ENCODE measurements around the gene RBM7.

GRCh38 chr11:114396916-114397315 lies 3.5 kb upstream of the RBM7 start:
- TF ChIP-seq CTCF (IDR thresholded peaks at IDR 0.05) (no peak), EZH2 (IDR thresholded peaks at IDR 0.05) (no peak), EZH2phosphoT487 (IDR thresholded peaks at IDR 0.05) (no peak)
